ENCODE results near the gene ABLIM1.

The ABLIM1 gene

GRCh38 chr10:114596793-114597192, 61.3 kb downstream of the ABLIM1 start:
- no peak for DNase-seq
- no peak for TF ChIP-seq CTCF (IDR thresholded peaks at IDR 0.05)
- no peak overlapping the region for H3K4me3 ChIP-seq
- no peaks in the 10 kb centered on the region for H3K27me3 ChIP-seq
- H3K27ac ChIP-seq = no peak overlapping the region
- H3K9me3 ChIP-seq = peaks cover 0 to 3% (median 0%) of the 10 kb centered on the region in 3 donors
- intact Hi-C loops (cut with DNase I; ENCODE audit: low total_unique reads) = no loop called here
- H3K36me3 ChIP-seq = no peaks in the 10 kb centered on the region
- no peaks in the 10 kb centered on the region for H3K4me1 ChIP-seq

DNA sequence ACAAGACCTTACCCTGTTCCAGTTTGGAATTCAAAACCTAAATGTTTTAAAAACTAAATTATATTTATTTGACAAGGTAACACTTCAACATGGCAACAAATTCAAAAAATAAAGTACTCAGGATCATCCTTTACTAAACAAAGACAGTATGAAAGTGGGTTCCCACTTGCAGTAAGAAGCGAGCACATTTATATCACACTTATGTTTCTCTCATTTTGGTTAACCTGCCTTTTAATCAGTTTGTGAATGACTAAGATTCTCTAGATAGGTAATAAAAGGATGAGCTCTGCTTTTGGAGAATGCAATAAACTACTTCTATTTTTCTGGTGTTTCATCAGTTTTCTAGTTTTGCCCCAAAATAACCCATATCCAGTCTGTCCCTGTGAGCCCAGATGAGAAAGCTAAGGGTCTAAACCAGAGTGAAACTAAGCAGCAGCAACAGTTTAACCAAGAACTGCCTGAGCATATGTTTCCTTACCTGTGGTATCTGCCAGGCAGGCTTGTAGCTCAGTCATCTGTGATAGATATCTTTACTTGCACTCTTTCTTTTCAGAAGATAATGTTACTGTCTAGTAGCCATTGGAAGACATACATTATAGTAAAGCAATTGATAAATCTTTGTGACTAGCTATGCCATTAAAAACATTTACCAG, 64.1 kb downstream of the ABLIM1 start:
- Histone ChIP-seq H3K4me3 (no peak overlapping the region), H3K9me3 (peaks cover 0 to 3% (median 0%) of the 10 kb centered on the region in 3 donors), H3K27ac (no peak overlapping the region), H3K4me1 (no peaks in the 10 kb centered on the region), H3K36me3 (no peaks in the 10 kb centered on the region), H3K27me3 (no peaks in the 10 kb centered on the region)
- no peak for DNase-seq
- no peak for TF ChIP-seq CTCF (IDR thresholded peaks at IDR 0.05)
- intact Hi-C loops (cut with DNase I; ENCODE audit: low total_unique reads) = no loop called here

DNA sequence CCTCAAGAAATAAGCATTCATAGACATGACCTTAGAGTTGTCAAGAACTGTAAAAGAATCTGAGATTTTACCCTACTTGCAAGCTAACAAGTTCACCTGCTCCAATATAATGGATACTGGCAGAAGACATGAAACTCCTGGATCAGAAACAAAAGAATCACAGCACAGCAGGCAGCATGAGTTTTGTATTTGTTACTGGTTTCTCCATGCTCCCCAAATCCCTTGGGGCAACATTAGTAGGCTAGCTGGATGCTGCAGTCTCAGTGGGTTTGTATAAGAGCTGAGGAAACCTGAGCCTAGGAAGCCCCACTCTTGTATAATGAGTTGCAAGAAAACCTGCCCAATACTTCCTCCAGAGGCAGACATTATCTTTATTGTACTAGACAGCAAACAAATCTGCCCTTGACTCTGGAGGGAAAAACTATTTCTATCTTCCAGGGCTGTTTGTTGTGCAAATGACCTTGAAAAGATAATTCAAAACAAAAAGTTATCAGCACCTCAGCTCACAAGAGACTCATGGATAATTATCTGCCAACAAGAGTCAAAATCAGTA, 64.8 kb downstream of the ABLIM1 start:
- intact Hi-C loops (cut with DNase I; ENCODE audit: low total_unique reads) = no loop called here
- TF ChIP-seq CTCF (IDR thresholded peaks at IDR 0.05) = no peak
- DNase-seq = no peak
- peaks cover 0 to 3% (median 0%) of the 10 kb centered on the region in 3 donors for H3K9me3 ChIP-seq
- H3K27ac ChIP-seq = no peak overlapping the region
- H3K36me3 ChIP-seq = no peaks in the 10 kb centered on the region
- H3K27me3 ChIP-seq = no peaks in the 10 kb centered on the region
- H3K4me3 ChIP-seq = no peak overlapping the region
- H3K4me1 ChIP-seq = no peaks in the 10 kb centered on the region

DNA sequence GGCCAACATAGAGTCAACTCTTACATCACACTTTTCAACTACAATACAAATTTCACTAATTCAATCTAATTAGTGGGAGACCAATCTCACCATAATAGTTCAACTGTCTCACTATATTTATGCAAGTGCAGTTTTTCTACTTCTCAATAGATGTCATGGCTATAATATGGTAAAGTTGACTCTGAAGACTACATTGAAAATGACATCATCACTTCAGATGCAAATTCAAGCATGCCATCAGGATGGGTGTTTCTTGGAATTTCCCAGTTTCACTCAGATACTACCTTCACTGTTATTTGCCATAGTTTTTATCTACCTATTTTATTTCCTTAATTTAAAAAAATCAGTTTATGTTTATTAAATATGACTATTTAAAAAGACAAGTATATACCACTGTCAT, 67.1 kb downstream of the ABLIM1 start:
- no peak for TF ChIP-seq CTCF (IDR thresholded peaks at IDR 0.05)
- intact Hi-C loops (cut with DNase I; ENCODE audit: low total_unique reads) = no loop called here

DNA sequence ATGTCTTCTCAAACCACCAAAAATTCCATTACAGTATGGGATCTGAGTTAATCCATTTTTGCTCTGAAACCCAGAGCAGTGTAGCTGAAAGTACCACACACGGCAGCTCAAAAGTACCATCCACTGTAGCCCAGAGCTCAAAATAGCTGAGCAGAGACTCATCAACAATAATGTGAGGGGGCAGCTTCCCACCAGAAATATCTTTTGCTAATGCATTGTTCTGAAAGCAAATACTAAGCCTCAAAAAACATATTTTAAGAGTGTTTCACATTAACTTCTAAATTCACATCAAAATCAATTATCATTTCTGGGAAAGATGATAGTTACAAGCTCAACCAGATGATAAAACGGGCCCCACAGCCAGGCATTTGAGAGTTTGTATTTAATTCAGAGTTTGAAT, 73.7 kb downstream of the ABLIM1 start:
- no peaks in the 10 kb centered on the region for H3K27me3 ChIP-seq
- no peaks in the 10 kb centered on the region for H3K36me3 ChIP-seq
- no peaks in the 10 kb centered on the region for H3K9me3 ChIP-seq
- no peak overlapping the region for H3K27ac ChIP-seq
- H3K4me3 ChIP-seq = no peak overlapping the region
- TF ChIP-seq CTCF (IDR thresholded peaks at IDR 0.05) = no peak
- DNase-seq = no peak
- H3K4me1 ChIP-seq = no peaks in the 10 kb centered on the region
- intact Hi-C loops (cut with DNase I; ENCODE audit: low total_unique reads) = no loop called here

More for the DNA sequence above, 67.1 kb downstream of the ABLIM1 start:
- H3K27me3 ChIP-seq = no peaks in the 10 kb centered on the region
- H3K27ac ChIP-seq = no peak overlapping the region
- no peaks in the 10 kb centered on the region for H3K36me3 ChIP-seq
- peaks cover 0 to 3% (median 0%) of the 10 kb centered on the region in 3 donors for H3K9me3 ChIP-seq
- no peak for DNase-seq
- H3K4me1 ChIP-seq = no peaks in the 10 kb centered on the region
- H3K4me3 ChIP-seq = no peak overlapping the region

Data from tibial artery (tissue), 4 donors.